Measurements from ENCODE around the gene ZSCAN10. TPM values are rescaled to one million over a fixed set of nuclear protein-coding genes. Genes with fewer than 3 reads are reported as not detected.
A peak's percentile ranks its signal among the peaks of the same experiment; 100 is the strongest.

Gene ZSCAN10
- total and polyA plus RNA-seq, 2 of the 13 experiments (the other 11 are each of a cell fraction or from before 2014, with no cell fraction given): not detected

- TF ChIP-seq ARID4A (CRISPR knock-in tag; IDR thresholded peaks at IDR 0.05; ENCODE audit: borderline replicate concordance) (peak; percentile 46; the same call in 1 of the 2 replicates), SPEN (CRISPR knock-in tag; IDR thresholded peaks at IDR 0.05; ENCODE audit: low read depth) (peak; percentile 11; the same call in 1 of the 2 replicates), NFKBIZ (CRISPR knock-in tag; IDR thresholded peaks at IDR 0.05) (no peak), ATF7 (IDR thresholded peaks at IDR 0.05) (no peak), ATF7 (CRISPR knock-in tag; IDR thresholded peaks at IDR 0.05) (no peak), ZNF367 (CRISPR knock-in tag; IDR thresholded peaks at IDR 0.05; ENCODE audit: borderline replicate concordance) (no peak), NR2F6 (IDR thresholded peaks at IDR 0.05) (peak; percentile 68), NR2F6 (CRISPR knock-in tag; IDR thresholded peaks at IDR 0.05) (peak; percentile 63; the same call in 1 of the 2 replicates), NPAS2 (CRISPR knock-in tag; IDR thresholded peaks at IDR 0.05; ENCODE audit: borderline replicate concordance) (no peak), NR2F1 (CRISPR knock-in tag; IDR thresholded peaks at IDR 0.05) (peak in 1 of 2 experiments; percentile 38; a peak in 2 of 4 replicates), TGIF2 (CRISPR knock-in tag; IDR thresholded peaks at IDR 0.05) (no peak), LCORL (IDR thresholded peaks at IDR 0.05) (no peak), LCORL (CRISPR knock-in tag; IDR thresholded peaks at IDR 0.05) (peak; percentile 70), IRF1 (CRISPR knock-in tag; IDR thresholded peaks at IDR 0.05; ENCODE audit: low read depth) (no peak), GRHL1 (CRISPR knock-in tag; conservative IDR thresholded peaks at IDR 0.05) (no peak), YEATS4 (CRISPR knock-in tag; IDR thresholded peaks at IDR 0.05; ENCODE audit: borderline replicate concordance) (no peak), HNF1B (CRISPR knock-in tag; IDR thresholded peaks at IDR 0.05) (peak; percentile 37; the same call in 1 of the 2 replicates), SNAPC2 (CRISPR knock-in tag; IDR thresholded peaks at IDR 0.05) (no peak), HOXD1 (CRISPR knock-in tag; IDR thresholded peaks at IDR 0.05) (0 out of 2 replicates have a peak, but pooled peaks have one; percentile 45)
Observed at GRCh38 chr16:3087243-3088235, 11.6 kb downstream of the ZSCAN10 start (continued).
